NCI-H774 (cell line): ENCODE data around the gene PRRC2C.

Experiments
- DNase-seq: peaks from one replicate; lab custom pipeline; 2025; lab: John Stamatoyannopoulos, UW

PRRC2C gene

DNA sequence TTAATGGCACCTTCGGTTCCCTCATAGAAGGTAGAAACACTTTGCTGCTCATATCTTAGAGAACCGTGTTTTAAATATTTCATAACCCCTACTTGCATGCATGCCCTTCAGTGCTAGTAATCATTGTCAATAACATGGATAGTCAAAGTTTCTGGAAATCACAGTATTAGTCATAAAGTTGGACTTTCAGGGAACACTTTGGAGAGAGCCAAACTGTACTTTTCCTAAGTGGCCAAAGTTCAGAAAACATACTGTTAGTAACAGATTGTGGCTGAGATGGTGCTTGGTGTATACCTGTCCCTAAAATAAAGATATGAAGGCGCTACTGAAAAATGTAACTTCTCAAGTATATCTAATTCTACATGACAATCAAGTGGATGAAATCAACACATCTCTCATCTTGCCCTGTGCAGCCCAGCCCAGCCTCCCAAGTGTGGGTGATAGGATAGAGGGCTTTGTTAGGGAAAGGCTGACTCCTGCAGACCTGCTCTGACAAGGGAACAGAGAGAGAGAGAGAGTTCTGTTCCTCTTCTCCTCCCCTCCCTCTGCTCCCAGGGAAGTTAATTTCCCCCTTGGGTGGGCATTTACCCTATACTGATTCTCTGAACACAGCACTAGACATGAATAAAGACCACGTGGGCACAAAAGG is 152.7 kb downstream of the PRRC2C start:
- no peak for DNase-seq

DNA sequence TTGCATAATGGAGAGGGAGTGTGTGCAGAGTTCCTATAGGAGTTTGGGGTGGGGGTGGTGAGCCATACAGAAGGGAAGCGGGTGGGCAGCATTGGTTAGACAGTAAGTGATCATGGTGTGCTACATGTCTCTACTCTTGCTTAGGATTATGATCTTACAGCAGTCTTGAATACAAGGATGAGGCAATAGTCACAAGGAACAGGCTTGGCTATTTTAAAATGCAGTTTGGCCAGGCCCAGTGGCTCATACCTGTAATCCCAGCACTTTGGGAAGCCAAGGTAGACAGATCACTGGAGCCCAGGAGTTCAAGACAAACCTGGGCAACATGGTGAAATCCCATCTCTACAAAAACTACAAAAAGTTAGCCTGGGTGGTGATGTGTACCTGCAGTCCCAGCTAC is 154.9 kb downstream of the PRRC2C start:
- DNase-seq = no peak

DNA sequence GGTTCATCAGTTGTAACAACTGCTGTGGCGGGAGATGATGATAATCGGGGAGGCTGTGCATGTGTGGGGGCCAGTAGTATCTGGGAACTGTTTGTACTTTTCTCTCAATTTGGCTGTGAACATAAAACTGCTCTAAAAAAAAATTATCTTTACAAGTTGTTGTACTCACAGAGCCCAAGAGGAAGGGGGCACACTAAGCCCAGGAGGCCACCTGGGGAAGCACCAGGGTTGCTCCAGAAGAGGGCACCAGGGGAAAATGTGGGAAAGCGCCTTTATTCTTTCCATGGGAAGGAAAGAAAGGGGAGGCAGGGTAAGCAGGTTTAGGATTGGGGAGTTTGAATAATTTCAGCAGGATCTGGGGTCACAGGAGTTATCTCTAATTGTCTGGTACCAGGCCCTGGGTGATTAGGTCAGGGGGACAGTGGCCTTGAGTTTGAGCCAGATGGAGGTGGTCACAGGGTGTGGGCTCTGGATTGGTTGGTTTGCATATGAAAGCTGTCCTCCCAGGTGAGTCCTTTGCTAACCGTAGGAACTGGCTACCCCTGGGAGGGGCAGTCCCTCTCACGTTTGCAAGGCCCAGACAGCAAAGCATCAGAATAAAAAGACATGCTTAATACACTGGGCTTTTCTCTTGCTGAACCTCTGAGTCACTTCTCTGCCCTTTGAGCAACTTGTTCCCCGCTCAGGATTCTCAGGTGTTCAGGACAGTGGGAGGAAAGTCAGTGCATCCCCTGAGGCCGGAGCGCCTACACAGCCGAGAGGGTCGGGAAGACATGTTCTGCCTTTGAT is 155.9 kb downstream of the PRRC2C start:
- DNase-seq = no peak

DNA sequence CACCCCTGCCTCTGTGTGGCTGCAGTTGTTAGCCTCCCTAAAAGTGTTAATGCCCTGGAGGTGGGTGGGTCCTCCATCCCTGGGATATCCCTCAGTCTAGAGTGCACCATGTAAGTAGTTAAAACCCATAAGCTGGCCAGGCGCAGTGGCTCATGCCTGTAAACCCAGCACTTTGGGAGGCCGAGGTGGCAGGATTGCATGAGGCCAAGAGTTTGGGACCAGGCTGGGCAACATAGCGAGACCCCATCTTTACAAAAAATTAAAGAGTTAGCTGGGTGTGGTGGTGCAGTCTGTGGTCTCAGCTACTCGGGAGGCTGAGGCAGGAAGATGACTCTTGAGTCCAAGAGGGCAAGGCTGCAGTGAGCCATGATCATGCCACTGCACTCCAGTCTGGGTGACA is 156.9 kb downstream of the PRRC2C start:
- DNase-seq = no peak
